WERI-Rb-1 (cell line): ENCODE measurements around the gene MEIS2.
A peak's percentile ranks its signal among the peaks of the same experiment; 100 is the strongest.

ENCODE experiments used
- DNase-seq: peaks from one replicate; pipeline ENCODE4 v3.0.0-alpha.2; 2020
- H3K27ac ChIP-seq: fragments of 250-450 bp; sonication (Bioruptor Pico); 2 replicates; pipeline ENCODE4 v1.5.1; 2020; ENCODE audit warnings: mild to moderate bottlenecking, moderate library complexity
- H3K27me3 ChIP-seq: fragments of 250-450 bp; sonication (Bioruptor Pico); 2 replicates; pipeline ENCODE4 v1.5.1; 2021; ENCODE audit warnings: mild to moderate bottlenecking, low read depth, moderate library complexity; ENCODE audit not compliant: insufficient read depth, severe bottlenecking
- H3K36me3 ChIP-seq: fragments of 250-450 bp; sonication (Bioruptor Pico); 2 replicates; pipeline ENCODE4 v1.5.1; 2020; ENCODE audit warnings: mild to moderate bottlenecking, moderate library complexity
- H3K4me3 ChIP-seq: 2 replicates; pipeline ENCODE4 v1.5.1; 2011; ENCODE audit warnings: low read depth, mild to moderate bottlenecking, control low read depth, low read length
- H3K9me3 ChIP-seq: fragments of 250-450 bp; sonication (Bioruptor Pico); 2 replicates; pipeline ENCODE4 v1.5.1; 2021; ENCODE audit warnings: mild to moderate bottlenecking, moderate library complexity; ENCODE audit not compliant: severe bottlenecking
- TF ChIP-seq, protein P1 (sequence below): IDR thresholded peaks from 2 replicates; pipeline ENCODE4 v1.5.1; 2011; ENCODE audit warnings: low read depth, mild to moderate bottlenecking, control low read depth, inconsistent platforms, low read length

MEIS2 gene

DNA sequence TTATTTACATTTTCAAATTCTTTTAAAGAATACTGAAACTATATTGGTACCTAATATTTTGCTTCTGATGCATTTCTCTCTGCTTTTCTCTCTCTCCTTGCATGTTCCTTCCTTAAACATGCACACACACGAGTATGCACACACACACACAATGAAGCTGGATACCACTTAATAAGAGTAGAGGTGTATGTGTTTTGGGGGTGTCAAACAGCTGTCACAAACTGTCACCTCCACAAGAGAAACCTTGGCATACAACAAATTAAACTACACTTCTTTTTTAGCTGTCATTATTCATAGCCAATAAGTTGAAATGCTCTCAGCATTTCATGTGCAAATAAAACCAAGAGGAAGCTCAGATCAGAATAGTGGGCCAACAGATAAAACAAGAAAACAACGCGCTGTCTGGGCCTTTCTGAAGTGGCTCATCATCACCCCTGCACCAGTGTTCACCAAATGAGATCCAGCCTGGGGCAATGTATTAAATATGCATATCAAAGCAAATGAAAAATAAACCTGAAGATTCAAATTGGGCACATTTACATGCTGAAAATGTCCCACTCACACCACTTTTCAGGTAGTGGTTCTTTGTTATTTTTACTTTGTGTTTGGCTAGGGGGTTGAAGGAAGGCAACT, 9.7 kb downstream of the MEIS2 start:
- Histone ChIP-seq H3K27ac (peak overlapping the region; percentile 95), H3K36me3 (peaks cover 94% of the 10 kb centered on the region)

DNA sequence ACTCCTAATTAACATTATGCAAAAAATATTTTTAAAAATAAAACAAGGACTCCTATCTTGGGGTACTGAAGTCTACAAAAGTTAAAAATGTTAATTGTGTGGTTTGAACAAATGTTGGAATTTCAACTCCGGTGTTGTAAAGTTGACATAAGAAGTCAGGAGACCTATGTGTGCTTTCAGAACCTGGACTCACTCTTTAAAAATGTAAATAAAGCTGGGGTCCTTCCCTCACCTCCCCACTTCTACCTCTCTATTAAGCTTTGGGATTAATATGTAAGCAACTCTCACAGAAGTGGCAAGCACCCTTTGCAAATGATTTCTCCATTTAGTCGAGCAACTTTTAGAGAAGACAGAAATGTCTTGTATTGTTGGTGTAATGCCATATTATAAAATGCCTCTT, 11.9 kb downstream of the MEIS2 start:
- H3K36me3 ChIP-seq = peaks cover 99% of the 10 kb centered on the region
- TF ChIP-seq, protein P1, sequence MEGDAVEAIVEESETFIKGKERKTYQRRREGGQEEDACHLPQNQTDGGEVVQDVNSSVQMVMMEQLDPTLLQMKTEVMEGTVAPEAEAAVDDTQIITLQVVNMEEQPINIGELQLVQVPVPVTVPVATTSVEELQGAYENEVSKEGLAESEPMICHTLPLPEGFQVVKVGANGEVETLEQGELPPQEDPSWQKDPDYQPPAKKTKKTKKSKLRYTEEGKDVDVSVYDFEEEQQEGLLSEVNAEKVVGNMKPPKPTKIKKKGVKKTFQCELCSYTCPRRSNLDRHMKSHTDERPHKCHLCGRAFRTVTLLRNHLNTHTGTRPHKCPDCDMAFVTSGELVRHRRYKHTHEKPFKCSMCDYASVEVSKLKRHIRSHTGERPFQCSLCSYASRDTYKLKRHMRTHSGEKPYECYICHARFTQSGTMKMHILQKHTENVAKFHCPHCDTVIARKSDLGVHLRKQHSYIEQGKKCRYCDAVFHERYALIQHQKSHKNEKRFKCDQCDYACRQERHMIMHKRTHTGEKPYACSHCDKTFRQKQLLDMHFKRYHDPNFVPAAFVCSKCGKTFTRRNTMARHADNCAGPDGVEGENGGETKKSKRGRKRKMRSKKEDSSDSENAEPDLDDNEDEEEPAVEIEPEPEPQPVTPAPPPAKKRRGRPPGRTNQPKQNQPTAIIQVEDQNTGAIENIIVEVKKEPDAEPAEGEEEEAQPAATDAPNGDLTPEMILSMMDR = no peak
- no peaks in the 10 kb centered on the region for H3K27me3 ChIP-seq
- H3K9me3 ChIP-seq = no peaks in the 10 kb centered on the region
- H3K4me3 ChIP-seq = no peak overlapping the region
- H3K27ac ChIP-seq = peak overlapping the region; percentile 95
- no peak for DNase-seq

More for the DNA sequence above, 9.7 kb downstream of the MEIS2 start:
- TF ChIP-seq, protein P1 = no peak
- H3K4me3 ChIP-seq = peak overlapping the region; percentile 69
- no peaks in the 10 kb centered on the region for H3K9me3 ChIP-seq
- no peaks in the 10 kb centered on the region for H3K27me3 ChIP-seq
- no peak for DNase-seq

DNA sequence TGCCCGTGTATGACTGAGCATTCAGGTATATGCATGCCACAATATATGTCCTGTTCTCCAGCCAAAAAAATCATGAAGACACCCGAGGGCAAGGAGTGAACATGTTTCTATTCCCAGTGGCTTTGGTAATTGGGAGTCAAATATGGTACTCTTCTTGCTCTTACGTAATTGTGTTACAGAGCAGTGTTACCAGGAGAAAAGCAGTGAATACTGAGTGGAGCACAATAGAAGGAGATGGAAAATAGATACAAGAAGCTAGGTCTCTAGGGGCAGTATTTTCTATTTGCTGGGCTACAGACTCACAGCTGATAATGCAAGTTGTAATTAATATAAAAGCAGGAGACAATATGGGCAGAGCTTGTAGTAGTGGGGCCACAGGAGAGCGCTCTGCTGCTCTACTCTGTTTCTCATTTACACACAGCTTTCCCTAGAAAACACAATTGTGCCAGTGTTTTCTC, 13.2 kb downstream of the MEIS2 start:
- H3K4me3 ChIP-seq = no peak overlapping the region
- no peaks in the 10 kb centered on the region for H3K27me3 ChIP-seq
- H3K27ac ChIP-seq = peak overlapping the region; percentile 15; the same call in 1 of the 2 replicates
- H3K9me3 ChIP-seq = no peaks in the 10 kb centered on the region
- TF ChIP-seq, protein P1 = 0 out of 2 replicates have a peak, but pooled peaks have one; percentile 9
- peaks cover 100% of the 10 kb centered on the region for H3K36me3 ChIP-seq
- DNase-seq = no peak

DNA sequence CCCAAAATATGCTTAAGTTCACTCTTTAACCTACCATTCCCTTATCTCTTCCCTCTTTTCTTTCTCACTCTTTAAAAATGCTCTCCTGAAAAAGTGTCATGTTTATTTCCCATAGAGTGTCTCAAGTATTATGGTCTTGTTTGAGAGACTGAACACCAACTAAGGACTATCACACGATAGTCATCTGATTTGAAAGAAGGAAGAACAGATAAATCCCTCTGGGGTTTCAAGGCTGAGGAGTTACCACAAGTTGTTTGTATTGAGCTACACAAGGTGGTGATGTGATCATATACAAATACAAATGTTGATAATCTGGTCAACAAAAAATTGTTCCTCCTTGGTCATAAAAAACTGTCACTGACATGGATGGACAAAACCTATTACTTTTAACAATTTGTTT, 13.8 kb downstream of the MEIS2 start:
- no peak for DNase-seq
- Histone ChIP-seq H3K27ac (peak overlapping the region; percentile 15; the same call in 1 of the 2 replicates), H3K4me3 (no peak overlapping the region; the same call in 1 of the 2 replicates), H3K27me3 (no peaks in the 10 kb centered on the region), H3K36me3 (peaks cover 100% of the 10 kb centered on the region), H3K9me3 (no peaks in the 10 kb centered on the region)
- TF ChIP-seq, protein P1 = no peak

DNA sequence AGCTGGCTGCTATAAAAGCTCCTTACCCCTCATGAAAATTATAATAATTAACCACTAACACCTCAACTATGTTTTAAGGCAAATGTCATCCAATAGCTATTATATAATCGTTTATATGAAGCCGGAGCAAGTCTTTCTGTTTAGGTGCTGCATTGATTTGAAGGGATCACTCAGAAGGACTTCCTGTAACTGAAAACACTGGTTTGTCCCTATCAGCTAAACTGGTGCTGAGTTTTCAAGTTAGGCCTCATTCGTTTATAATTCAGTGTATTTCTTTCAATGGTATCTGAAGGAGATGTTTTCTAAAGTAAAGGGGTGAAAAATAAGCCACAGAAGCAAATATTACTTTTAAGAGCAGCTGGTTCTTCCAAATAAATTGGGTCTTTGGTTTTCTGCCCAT, 14.2 kb downstream of the MEIS2 start:
- H3K27me3 ChIP-seq = no peaks in the 10 kb centered on the region
- H3K9me3 ChIP-seq = no peaks in the 10 kb centered on the region
- no peak for DNase-seq
- peaks cover 100% of the 10 kb centered on the region for H3K36me3 ChIP-seq
- TF ChIP-seq, protein P1 = no peak
- H3K4me3 ChIP-seq = no peak overlapping the region; the same call in 1 of the 2 replicates
- no peak overlapping the region for H3K27ac ChIP-seq

DNA sequence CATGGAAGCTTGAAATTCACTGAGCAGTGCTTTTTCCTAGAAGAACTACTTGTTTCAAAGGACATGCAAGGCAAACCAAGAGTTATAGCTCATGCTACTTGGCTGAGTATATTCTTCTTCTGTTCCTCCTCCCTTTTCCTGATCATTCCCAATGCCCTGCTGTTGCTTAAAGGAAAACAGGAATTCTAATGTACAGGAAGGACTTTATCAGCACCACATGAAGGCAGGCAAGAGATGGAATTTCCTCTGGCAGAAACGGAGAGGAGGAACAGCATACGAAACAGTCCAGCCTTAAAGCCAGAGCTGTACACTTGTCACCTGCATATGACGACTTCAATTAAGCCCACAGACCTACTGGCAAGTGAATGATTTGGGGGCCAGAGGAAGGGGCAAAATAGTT, 15.7 kb downstream of the MEIS2 start:
- Histone ChIP-seq H3K9me3 (no peaks in the 10 kb centered on the region), H3K27ac (no peak overlapping the region), H3K4me3 (no peak overlapping the region), H3K27me3 (no peaks in the 10 kb centered on the region), H3K36me3 (peaks cover 100% of the 10 kb centered on the region)
- DNase-seq = no peak
- TF ChIP-seq, protein P1 = no peak
